PC-9 (cell line): ENCODE data around the gene MIA3.

Experiments
- CTCF ChIP-seq: fragments of 200-600 bp; sonication (generic); conservative IDR thresholded peaks from 2 replicates; pipeline ENCODE4 v1.6.1; 2017; ENCODE audit warnings: mixed run types, antibody characterized with exemption, mild to moderate bottlenecking, moderate library complexity
- EZH2 ChIP-seq: fragments of 200-600 bp; sonication (generic); IDR thresholded peaks from 2 replicates; pipeline ENCODE4 v1.8.0; 2017; ENCODE audit warnings: antibody characterized with exemption, low read depth

DNA sequence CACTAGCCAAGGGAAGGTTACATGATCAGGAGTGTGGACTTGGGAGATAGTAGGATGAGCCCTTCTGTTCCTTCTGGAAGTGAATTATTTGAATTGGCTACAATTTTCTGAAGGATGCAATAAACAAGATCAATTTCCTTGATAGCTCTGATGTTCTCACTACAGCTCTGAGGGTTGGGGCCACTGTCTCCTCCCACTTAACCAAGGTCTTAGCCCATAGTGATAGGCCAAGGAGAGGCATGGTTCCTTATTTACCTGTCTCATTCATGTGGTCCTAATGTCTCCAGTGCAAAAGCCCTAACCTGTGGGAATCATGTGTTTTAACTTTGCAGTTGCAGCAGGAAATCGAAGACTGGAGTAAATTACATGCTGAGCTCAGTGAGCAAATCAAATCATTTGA is 34.8 kb downstream of the MIA3 start:
- no peak for TF ChIP-seq CTCF
- TF ChIP-seq EZH2, result no peak
